GM23338 (cell line): ENCODE data around the gene TAGLN3. TPM values are rescaled to one million over a fixed set of nuclear protein-coding genes. Genes with fewer than 3 reads are reported as not detected.
A peak's percentile ranks its signal among the peaks of the same experiment; 100 is the strongest.

ENCODE experiments used
- ATAC-seq: fragments of 200-7000 bp; cut with Tn5 transposase; 3 replicates; pipeline ENCODE4 v1.9.1; 2020
- DNase-seq: peaks from one replicate; pipeline ENCODE4 v3.0.0-alpha.2; 2015; ENCODE audit warnings: low spot score
- H2AFZ ChIP-seq: fragments of 200-600 bp; sonication (generic); 2 replicates; pipeline ENCODE4 v1.8.0; 2016; ENCODE audit warnings: antibody characterized with exemption, mild to moderate bottlenecking, moderate library complexity
- H3F3A ChIP-seq: fragments of 200-600 bp; sonication (generic); replicated peaks from 2 replicates; pipeline ENCODE4 v1.8.0; 2017; ENCODE audit warnings: antibody characterized with exemption, mixed run types, low read depth
- H3K27ac ChIP-seq: fragments of 200-600 bp; sonication (generic); 2 replicates; pipeline ENCODE4 v1.6.1; 2016; ENCODE audit warnings: low read depth
- H3K27me3 ChIP-seq: fragments of 200-600 bp; sonication (generic); 2 replicates; pipeline ENCODE4 v1.8.0; 2016; ENCODE audit warnings: mild to moderate bottlenecking, mixed run types, moderate library complexity; ENCODE audit not compliant: insufficient read depth
- H3K36me3 ChIP-seq: fragments of 200-600 bp; sonication (generic); 2 replicates; pipeline ENCODE4 v1.8.0; 2016; ENCODE audit warnings: mild to moderate bottlenecking; ENCODE audit not compliant: insufficient read depth
- H3K4me1 ChIP-seq: fragments of 200-600 bp; sonication (generic); 2 replicates; pipeline ENCODE4 v1.8.0; 2016; ENCODE audit warnings: mild to moderate bottlenecking, moderate library complexity; ENCODE audit not compliant: insufficient read depth
- H3K4me2 ChIP-seq: fragments of 200-600 bp; sonication (generic); 2 replicates; pipeline ENCODE4 v1.7.1; 2017; ENCODE audit warnings: mixed run types
- H3K4me3 ChIP-seq: fragments of 200-600 bp; sonication (generic); 2 replicates; pipeline ENCODE4 v1.6.1; 2016; ENCODE audit warnings: mixed run types
- H3K79me2 ChIP-seq: fragments of 200-600 bp; sonication (generic); replicated peaks from 2 replicates; pipeline ENCODE4 v1.8.0; 2017; ENCODE audit warnings: mild to moderate bottlenecking; ENCODE audit not compliant: insufficient read depth
- H3K9me2 ChIP-seq: fragments of 200-600 bp; sonication (generic); 2 replicates; pipeline ENCODE4 v1.8.0; 2017; ENCODE audit not compliant: insufficient read depth
- H4K20me1 ChIP-seq: fragments of 200-600 bp; sonication (generic); replicated peaks from 2 replicates; pipeline ENCODE4 v1.8.0; 2017; ENCODE audit warnings: mild to moderate bottlenecking; ENCODE audit not compliant: insufficient read depth
- H3K27ac Mint-ChIP-seq: 2 replicates; pipeline ENCODE4 v1.8.0; 2020; ENCODE audit warnings: inconsistent platforms, mild to moderate bottlenecking, moderate library complexity, mixed read lengths
- H3K27me3 Mint-ChIP-seq: 3 replicates; pipeline ENCODE4 v1.8.0; 2022; ENCODE audit warnings: low read depth, mild to moderate bottlenecking, moderate library complexity, mixed read lengths, inconsistent platforms; ENCODE audit not compliant: insufficient read depth, poor library complexity
- H3K36me3 Mint-ChIP-seq: 3 replicates; pipeline ENCODE4 v1.8.0; 2021; ENCODE audit warnings: low read depth, mild to moderate bottlenecking, inconsistent platforms, moderate library complexity, mixed read lengths
- H3K4me1 Mint-ChIP-seq: 3 replicates; pipeline ENCODE4 v1.8.0; 2020; ENCODE audit warnings: mild to moderate bottlenecking, inconsistent platforms, mixed read lengths
- H3K4me3 Mint-ChIP-seq: 3 replicates; pipeline ENCODE4 v1.8.0; 2021; ENCODE audit warnings: moderate library complexity, mild to moderate bottlenecking, inconsistent platforms, mixed read lengths
- H3K9me3 Mint-ChIP-seq: 3 replicates; pipeline ENCODE4 v1.8.0; 2020; ENCODE audit warnings: moderate library complexity, mild to moderate bottlenecking, inconsistent platforms, mixed read lengths
- EZH2phosphoT487 ChIP-seq: fragments of 200-600 bp; sonication (generic); IDR thresholded peaks from one replicate; pipeline ENCODE4 v1.8.1; 2018; ENCODE audit warnings: antibody characterized with exemption; ENCODE audit not compliant: unreplicated experiment
- polyA plus RNA-seq: library from polyadenylated mRNA; unstranded; fragments of >200 nt; fragmentation: Nextera tagmentation; extraction: Ambion mirVana; gene quantifications from 2 replicates; pipeline ENCODE4 v1.2.1, GENCODE V29; 2016
- total RNA-seq: library from RNA; depleted of rRNA; stranded (reverse); fragments of >200 nt; shearing (Covaris generic); gene quantifications from 2 replicates; pipeline ENCODE4 v1.2.3, GENCODE V29; 2014
- TF ChIP-seq, protein P1 (sequence below): fragments of 250-450 bp; sonication (Bioruptor Pico); IDR thresholded peaks from 2 replicates; pipeline ENCODE4 v1.5.0; 2020; ENCODE audit warnings: mild to moderate bottlenecking, moderate library complexity
- TF ChIP-seq, protein P2 (sequence below): IDR thresholded peaks from one replicate; pipeline ENCODE4 v1.6.1; 2018; ENCODE audit warnings: antibody characterized with exemption; ENCODE audit not compliant: unreplicated experiment

Gene TAGLN3
- total and polyA plus RNA-seq, 2 experiments from 2014 or later, result 6.8 to 12.6 TPM

- TF ChIP-seq, protein P1, sequence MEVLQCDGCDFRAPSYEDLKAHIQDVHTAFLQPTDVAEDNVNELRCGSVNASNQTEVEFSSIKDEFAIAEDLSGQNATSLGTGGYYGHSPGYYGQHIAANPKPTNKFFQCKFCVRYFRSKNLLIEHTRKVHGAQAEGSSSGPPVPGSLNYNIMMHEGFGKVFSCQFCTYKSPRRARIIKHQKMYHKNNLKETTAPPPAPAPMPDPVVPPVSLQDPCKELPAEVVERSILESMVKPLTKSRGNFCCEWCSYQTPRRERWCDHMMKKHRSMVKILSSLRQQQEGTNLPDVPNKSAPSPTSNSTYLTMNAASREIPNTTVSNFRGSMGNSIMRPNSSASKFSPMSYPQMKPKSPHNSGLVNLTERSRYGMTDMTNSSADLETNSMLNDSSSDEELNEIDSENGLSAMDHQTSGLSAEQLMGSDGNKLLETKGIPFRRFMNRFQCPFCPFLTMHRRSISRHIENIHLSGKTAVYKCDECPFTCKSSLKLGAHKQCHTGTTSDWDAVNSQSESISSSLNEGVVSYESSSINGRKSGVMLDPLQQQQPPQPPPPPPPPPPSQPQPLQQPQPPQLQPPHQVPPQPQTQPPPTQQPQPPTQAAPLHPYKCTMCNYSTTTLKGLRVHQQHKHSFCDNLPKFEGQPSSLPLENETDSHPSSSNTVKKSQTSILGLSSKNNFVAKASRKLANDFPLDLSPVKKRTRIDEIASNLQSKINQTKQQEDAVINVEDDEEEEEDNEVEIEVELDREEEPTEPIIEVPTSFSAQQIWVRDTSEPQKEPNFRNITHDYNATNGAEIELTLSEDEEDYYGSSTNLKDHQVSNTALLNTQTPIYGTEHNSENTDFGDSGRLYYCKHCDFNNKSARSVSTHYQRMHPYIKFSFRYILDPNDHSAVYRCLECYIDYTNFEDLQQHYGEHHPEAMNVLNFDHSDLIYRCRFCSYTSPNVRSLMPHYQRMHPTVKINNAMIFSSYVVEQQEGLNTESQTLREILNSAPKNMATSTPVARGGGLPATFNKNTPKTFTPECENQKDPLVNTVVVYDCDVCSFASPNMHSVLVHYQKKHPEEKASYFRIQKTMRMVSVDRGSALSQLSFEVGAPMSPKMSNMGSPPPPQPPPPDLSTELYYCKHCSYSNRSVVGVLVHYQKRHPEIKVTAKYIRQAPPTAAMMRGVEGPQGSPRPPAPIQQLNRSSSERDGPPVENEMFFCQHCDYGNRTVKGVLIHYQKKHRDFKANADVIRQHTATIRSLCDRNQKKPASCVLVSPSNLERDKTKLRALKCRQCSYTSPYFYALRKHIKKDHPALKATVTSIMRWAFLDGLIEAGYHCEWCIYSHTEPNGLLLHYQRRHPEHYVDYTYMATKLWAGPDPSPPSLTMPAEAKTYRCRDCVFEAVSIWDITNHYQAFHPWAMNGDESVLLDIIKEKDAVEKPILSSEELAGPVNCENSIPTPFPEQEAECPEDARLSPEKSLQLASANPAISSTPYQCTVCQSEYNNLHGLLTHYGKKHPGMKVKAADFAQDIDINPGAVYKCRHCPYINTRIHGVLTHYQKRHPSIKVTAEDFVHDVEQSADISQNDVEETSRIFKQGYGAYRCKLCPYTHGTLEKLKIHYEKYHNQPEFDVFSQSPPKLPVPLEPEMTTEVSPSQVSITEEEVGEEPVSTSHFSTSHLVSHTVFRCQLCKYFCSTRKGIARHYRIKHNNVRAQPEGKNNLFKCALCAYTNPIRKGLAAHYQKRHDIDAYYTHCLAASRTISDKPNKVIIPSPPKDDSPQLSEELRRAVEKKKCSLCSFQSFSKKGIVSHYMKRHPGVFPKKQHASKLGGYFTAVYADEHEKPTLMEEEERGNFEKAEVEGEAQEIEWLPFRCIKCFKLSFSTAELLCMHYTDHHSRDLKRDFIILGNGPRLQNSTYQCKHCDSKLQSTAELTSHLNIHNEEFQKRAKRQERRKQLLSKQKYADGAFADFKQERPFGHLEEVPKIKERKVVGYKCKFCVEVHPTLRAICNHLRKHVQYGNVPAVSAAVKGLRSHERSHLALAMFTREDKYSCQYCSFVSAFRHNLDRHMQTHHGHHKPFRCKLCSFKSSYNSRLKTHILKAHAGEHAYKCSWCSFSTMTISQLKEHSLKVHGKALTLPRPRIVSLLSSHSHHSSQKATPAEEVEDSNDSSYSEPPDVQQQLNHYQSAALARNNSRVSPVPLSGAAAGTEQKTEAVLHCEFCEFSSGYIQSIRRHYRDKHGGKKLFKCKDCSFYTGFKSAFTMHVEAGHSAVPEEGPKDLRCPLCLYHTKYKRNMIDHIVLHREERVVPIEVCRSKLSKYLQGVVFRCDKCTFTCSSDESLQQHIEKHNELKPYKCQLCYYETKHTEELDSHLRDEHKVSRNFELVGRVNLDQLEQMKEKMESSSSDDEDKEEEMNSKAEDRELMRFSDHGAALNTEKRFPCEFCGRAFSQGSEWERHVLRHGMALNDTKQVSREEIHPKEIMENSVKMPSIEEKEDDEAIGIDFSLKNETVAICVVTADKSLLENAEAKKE, result no peak
These were observed 48.5 kb downstream of the TAGLN3 start (continued) for GRCh38 chr3:112047264-112047663.

- no peak for TF ChIP-seq EZH2phosphoT487
- H3K36me3 Mint-ChIP-seq, result no peaks in the 10 kb centered on the region
- no peak overlapping the region for H3K27ac Mint-ChIP-seq
- H3K4me1 Mint-ChIP-seq, result peaks cover 32% of the 10 kb centered on the region
- H3K9me3 Mint-ChIP-seq, result no peaks in the 10 kb centered on the region
- Histone ChIP-seq H3K79me2 (no peaks in the 10 kb centered on the region), H3K4me3 (no peak overlapping the region), H2AFZ (peak overlapping the region; percentile 72; the same call in 1 of the 2 replicates), H3K27me3 (no peaks in the 10 kb centered on the region), H3K36me3 (no peaks in the 10 kb centered on the region), H3F3A (no peaks in the 10 kb centered on the region; the same call in 1 of the 2 replicates), H3K27ac (no peak overlapping the region), H3K9me2 (no peaks in the 10 kb centered on the region), H3K4me2 (peak overlapping the region; percentile 61), H3K4me1 (peaks cover 22% of the 10 kb centered on the region), H4K20me1 (no peaks in the 10 kb centered on the region)
- H3K4me3 Mint-ChIP-seq, result no peak overlapping the region
- DNase-seq (peak; percentile 57), ATAC-seq (peak; percentile 90)
- no peaks in the 10 kb centered on the region for H3K27me3 Mint-ChIP-seq
These were observed 50.2 kb downstream of the TAGLN3 start for GRCh38 chr3:112048911-112049310.

DNA sequence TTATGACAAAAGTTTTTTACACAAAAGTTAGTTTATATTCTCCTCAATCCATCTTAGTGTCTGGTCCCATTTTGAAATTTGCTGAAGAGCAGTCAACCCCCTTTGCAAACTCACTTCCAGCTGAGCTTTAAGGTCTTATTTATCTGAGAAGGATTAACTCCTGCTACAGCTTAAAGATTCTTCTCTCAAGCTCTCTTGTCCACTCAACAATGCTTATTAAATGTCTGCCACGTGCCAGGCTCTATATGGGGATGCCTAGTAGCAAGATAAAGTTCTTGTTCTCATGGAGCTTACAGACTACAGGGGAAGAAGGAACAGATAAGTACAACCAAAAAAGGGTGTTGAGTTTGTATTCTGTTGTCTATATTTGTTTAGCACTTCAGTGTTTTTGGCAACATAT is 54.5 kb downstream of the TAGLN3 start:
- Histone ChIP-seq H3K4me2 (no peak overlapping the region), H3K27ac (no peak overlapping the region), H3K79me2 (no peaks in the 10 kb centered on the region), H3K36me3 (no peaks in the 10 kb centered on the region), H4K20me1 (no peaks in the 10 kb centered on the region), H3K4me1 (peaks cover 26% of the 10 kb centered on the region), H3K27me3 (no peaks in the 10 kb centered on the region), H3K4me3 (no peak overlapping the region), H2AFZ (no peak overlapping the region), H3K9me2 (no peaks in the 10 kb centered on the region), H3F3A (no peaks in the 10 kb centered on the region; the same call in 1 of the 2 replicates)
- Mint-ChIP-seq H3K4me1 (peaks cover 28% of the 10 kb centered on the region), H3K4me3 (no peak overlapping the region), H3K27me3 (no peaks in the 10 kb centered on the region), H3K27ac (no peak overlapping the region), H3K36me3 (no peaks in the 10 kb centered on the region), H3K9me3 (no peaks in the 10 kb centered on the region)
- ATAC-seq (no peak), DNase-seq (no peak)
- TF ChIP-seq, protein P2, sequence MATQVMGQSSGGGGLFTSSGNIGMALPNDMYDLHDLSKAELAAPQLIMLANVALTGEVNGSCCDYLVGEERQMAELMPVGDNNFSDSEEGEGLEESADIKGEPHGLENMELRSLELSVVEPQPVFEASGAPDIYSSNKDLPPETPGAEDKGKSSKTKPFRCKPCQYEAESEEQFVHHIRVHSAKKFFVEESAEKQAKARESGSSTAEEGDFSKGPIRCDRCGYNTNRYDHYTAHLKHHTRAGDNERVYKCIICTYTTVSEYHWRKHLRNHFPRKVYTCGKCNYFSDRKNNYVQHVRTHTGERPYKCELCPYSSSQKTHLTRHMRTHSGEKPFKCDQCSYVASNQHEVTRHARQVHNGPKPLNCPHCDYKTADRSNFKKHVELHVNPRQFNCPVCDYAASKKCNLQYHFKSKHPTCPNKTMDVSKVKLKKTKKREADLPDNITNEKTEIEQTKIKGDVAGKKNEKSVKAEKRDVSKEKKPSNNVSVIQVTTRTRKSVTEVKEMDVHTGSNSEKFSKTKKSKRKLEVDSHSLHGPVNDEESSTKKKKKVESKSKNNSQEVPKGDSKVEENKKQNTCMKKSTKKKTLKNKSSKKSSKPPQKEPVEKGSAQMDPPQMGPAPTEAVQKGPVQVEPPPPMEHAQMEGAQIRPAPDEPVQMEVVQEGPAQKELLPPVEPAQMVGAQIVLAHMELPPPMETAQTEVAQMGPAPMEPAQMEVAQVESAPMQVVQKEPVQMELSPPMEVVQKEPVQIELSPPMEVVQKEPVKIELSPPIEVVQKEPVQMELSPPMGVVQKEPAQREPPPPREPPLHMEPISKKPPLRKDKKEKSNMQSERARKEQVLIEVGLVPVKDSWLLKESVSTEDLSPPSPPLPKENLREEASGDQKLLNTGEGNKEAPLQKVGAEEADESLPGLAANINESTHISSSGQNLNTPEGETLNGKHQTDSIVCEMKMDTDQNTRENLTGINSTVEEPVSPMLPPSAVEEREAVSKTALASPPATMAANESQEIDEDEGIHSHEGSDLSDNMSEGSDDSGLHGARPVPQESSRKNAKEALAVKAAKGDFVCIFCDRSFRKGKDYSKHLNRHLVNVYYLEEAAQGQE, result no peak
